C4-2B (cell line): Measurements from ENCODE around the gene AK4.
"Not testable (repeated sequence)": the region's sequence is repeated elsewhere in the genome, so short reads cannot be mapped to it uniquely, and the experiment has no call there.

ENCODE experiments used
- H3K27ac ChIP-seq: fragments of 450-650 bp; 2 replicates; pipeline ENCODE4 v1.5.1; 2017
- CTCF ChIP-seq: fragments of 450-650 bp; conservative IDR thresholded peaks from 2 replicates; pipeline ENCODE4 v1.5.1; 2017; ENCODE audit warnings: mild to moderate bottlenecking
- ZFX ChIP-seq: fragments of 450-650 bp; IDR thresholded peaks from 2 replicates; pipeline ENCODE4 v1.6.1; 2017

AK4 gene

GRCh38 chr1:65153635-65154034 is 5.6 kb downstream of the AK4 start:
- peak overlapping the region; percentile 61 for H3K27ac ChIP-seq
- TF ChIP-seq CTCF, result no peak
- no peak for TF ChIP-seq ZFX

- TF ChIP-seq ZFX, result no peak
- TF ChIP-seq CTCF, result no peak
Measured at GRCh38 chr1:65156910-65157545, 9.0 kb downstream of the AK4 start.

GRCh38 chr1:65157546-65157941 is 9.5 kb downstream of the AK4 start:
- TF ChIP-seq ZFX (no peak), CTCF (no peak)
- H3K27ac ChIP-seq, result no peak overlapping the region

More at GRCh38 chr1:65156910-65157545, 9.0 kb downstream of the AK4 start:
- H3K27ac ChIP-seq, result no peak overlapping the region

GRCh38 chr1:65159291-65159688 is 11.3 kb downstream of the AK4 start:
- not testable (repeated sequence) for H3K27ac ChIP-seq

- H3K27ac ChIP-seq, result no peak overlapping the region
- TF ChIP-seq CTCF (no peak), ZFX (no peak)
Measured at GRCh38 chr1:65159801-65160523, 12.0 kb downstream of the AK4 start.

GRCh38 chr1:65163201-65163805 is 15.3 kb downstream of the AK4 start:
- TF ChIP-seq CTCF, result no peak
- no peak for TF ChIP-seq ZFX
- no peak overlapping the region for H3K27ac ChIP-seq

- H3K27ac ChIP-seq, result not testable (repeated sequence)
Measured at GRCh38 chr1:65164101-65164500, 16.1 kb downstream of the AK4 start.

- TF ChIP-seq ZFX (no peak), CTCF (no peak)
- H3K27ac ChIP-seq, result no peak overlapping the region
Measured at GRCh38 chr1:65164633-65165032, 16.6 kb downstream of the AK4 start.
